Panc1 (cell line): Measurements from ENCODE around the gene OR8K1.

Experiments
- CTCF ChIP-seq: fragments of 450-650 bp; IDR thresholded peaks from 2 replicates; pipeline ENCODE4 v1.5.1; 2017; ENCODE audit warnings: mild to moderate bottlenecking
- POLR2AphosphoS5 ChIP-seq: IDR thresholded peaks from 2 replicates; pipeline ENCODE4 v1.6.1; 2012; ENCODE audit warnings: mild to moderate bottlenecking, low read depth, low read length, moderate library complexity

GRCh38 chr11:56375324-56375723, 29.5 kb downstream of the OR8K1 start, which contains the start of gene OR8U1:
- no peak for TF ChIP-seq POLR2AphosphoS5
- TF ChIP-seq CTCF, result no peak
